T-helper 2 cell treated with Interferon-gamma antibody and Interleukin-4, amounts not matched to agents 100 ng/mL and 5 ng/mL, for 36 hours (primary cell): ENCODE results near the gene HSD17B14. TPM values are rescaled to one million over a fixed set of nuclear protein-coding genes. Genes with fewer than 3 reads are reported as not detected.
"Not testable (repeated sequence)": the region's sequence is repeated elsewhere in the genome, so short reads cannot be mapped to it uniquely, and the experiment has no call there.

Source experiments
- intact Hi-C: fragments of 100-400 bp; cut with micrococcal nuclease; formaldehyde crosslinking; loops from one replicate; pipeline ENCODE4 v1.15.1; 2023
- total RNA-seq: library from RNA; stranded (reverse); gene quantifications from 2 replicates; pipeline ENCODE4 v1.2.3, GENCODE V29; 2022

HSD17B14 gene
- total RNA-seq, 1 donor from 2014 or later: 0.36 TPM

- intact Hi-C loops: no loop called here
Measured at GRCh38 chr19:48799358-48800300, 36.7 kb downstream of the HSD17B14 start.

- intact Hi-C loops: no loop called here
Measured at GRCh38 chr19:48798937-48799336, 37.4 kb downstream of the HSD17B14 start.

GRCh38 chr19:48797103-48797502 is 39.2 kb downstream of the HSD17B14 start:
- intact Hi-C loops: no loop called here

- intact Hi-C loops: no loop called here
Measured at GRCh38 chr19:48796298-48797083, 39.8 kb downstream of the HSD17B14 start.

GRCh38 chr19:48795685-48796070 is 40.6 kb downstream of the HSD17B14 start:
- intact Hi-C loops: loop anchor here (1.0 to 2.0 kb wide), 5 partner anchors 40 to 198 kb away; partner anchors contain the start of genes BAX, GYS1 and RUVBL2

GRCh38 chr19:48795055-48795684 is 41.1 kb downstream of the HSD17B14 start:
- intact Hi-C loops: loop anchor here (1.0 to 2.0 kb wide), 5 partner anchors 40 to 198 kb away; partner anchors contain the start of genes BAX, GYS1 and RUVBL2

GRCh38 chr19:48794291-48794690 is 42.0 kb downstream of the HSD17B14 start:
- intact Hi-C loops: loop anchor here (2.0 kb wide), 2 partner anchors 161 to 177 kb away; partner anchors contain the start of gene BAX

- intact Hi-C loops: no loop called here
Measured at GRCh38 chr19:48793271-48793670, 43.0 kb downstream of the HSD17B14 start.

- intact Hi-C loops: not testable (repeated sequence)
Measured at GRCh38 chr19:48787331-48787730, 49.0 kb downstream of the HSD17B14 start.

- intact Hi-C loops: not testable (repeated sequence)
Measured at GRCh38 chr19:48786422-48786821, 49.9 kb downstream of the HSD17B14 start.

- intact Hi-C loops: no loop called here
Measured at GRCh38 chr19:48784527-48784926, 51.8 kb downstream of the HSD17B14 start.

GRCh38 chr19:48780631-48781391 is 55.5 kb downstream of the HSD17B14 start:
- intact Hi-C loops: no loop called here

GRCh38 chr19:48779636-48780035 is 56.7 kb downstream of the HSD17B14 start:
- intact Hi-C loops: no loop called here

- intact Hi-C loops: no loop called here
Measured at GRCh38 chr19:48777720-48778119, 58.6 kb downstream of the HSD17B14 start.

GRCh38 chr19:48777139-48777538 is 59.2 kb downstream of the HSD17B14 start:
- intact Hi-C loops: no loop called here

- intact Hi-C loops: no loop called here
Measured at GRCh38 chr19:48772503-48772953, 63.8 kb downstream of the HSD17B14 start.

- intact Hi-C loops: no loop called here
Measured at GRCh38 chr19:48770734-48771472, 65.4 kb downstream of the HSD17B14 start.

- intact Hi-C loops: no loop called here
Measured at GRCh38 chr19:48770266-48770665, 66.0 kb downstream of the HSD17B14 start.

- intact Hi-C loops: no loop called here
Measured at GRCh38 chr19:48768994-48769713, 67.1 kb downstream of the HSD17B14 start.
